Smooth muscle cell (in vitro differentiated cells): ENCODE results near the gene OGDH. TPM values are rescaled to one million over a fixed set of nuclear protein-coding genes. Genes with fewer than 3 reads are reported as not detected.
A peak's percentile ranks its signal among the peaks of the same experiment; 100 is the strongest.

ENCODE experiments used
- DNase-seq: peaks from one replicate; lab custom pipeline; 2025; ENCODE audit not compliant: unreplicated experiment; lab: John Stamatoyannopoulos, UW
- H2AFZ ChIP-seq: fragments of 200-600 bp; sonication (generic); 2 replicates; pipeline ENCODE4 v1.6.0; 2016; ENCODE audit warnings: antibody characterized with exemption, low read depth, mild to moderate bottlenecking
- H3F3A ChIP-seq: fragments of 200-600 bp; sonication (generic); 2 replicates; pipeline ENCODE4 v1.6.0; 2017; ENCODE audit warnings: antibody characterized with exemption, low read depth
- H3K27ac ChIP-seq: fragments of 200-600 bp; sonication (generic); 2 replicates; pipeline ENCODE4 v1.5.1; 2016; ENCODE audit warnings: low read depth, mild to moderate bottlenecking
- H3K27me3 ChIP-seq: fragments of 200-600 bp; sonication (generic); 2 replicates; pipeline ENCODE4 v1.6.1; 2016; ENCODE audit warnings: low read depth, mild to moderate bottlenecking
- H3K36me3 ChIP-seq: fragments of 200-600 bp; sonication (generic); 2 replicates; pipeline ENCODE4 v1.5.1; 2016; ENCODE audit warnings: low read depth
- H3K4me1 ChIP-seq: fragments of 200-600 bp; sonication (generic); 2 replicates; pipeline ENCODE4 v1.5.1; 2016; ENCODE audit warnings: low read depth
- H3K4me2 ChIP-seq: fragments of 200-600 bp; sonication (generic); 2 replicates; pipeline ENCODE4 v1.6.0; 2016; ENCODE audit warnings: mild to moderate bottlenecking
- H3K4me3 ChIP-seq: fragments of 200-600 bp; sonication (generic); 2 replicates; pipeline ENCODE4 v1.5.1; 2016; ENCODE audit warnings: mild to moderate bottlenecking
- H3K79me2 ChIP-seq: fragments of 200-600 bp; sonication (generic); 2 replicates; pipeline ENCODE4 v1.6.0; 2016; ENCODE audit warnings: low read depth, mild to moderate bottlenecking
- H3K9ac ChIP-seq: fragments of 200-600 bp; sonication (generic); 2 replicates; pipeline ENCODE4 v1.6.0; 2016; ENCODE audit warnings: low read depth
- H3K9me3 ChIP-seq: fragments of 200-600 bp; sonication (generic); replicated peaks from 2 replicates; pipeline ENCODE4 v1.5.1; 2016; ENCODE audit warnings: low read depth
- H4K20me1 ChIP-seq: fragments of 200-600 bp; sonication (generic); 2 replicates; pipeline ENCODE4 v1.6.0; 2016; ENCODE audit warnings: low read depth
- WGBS: methylation state at CpG from one replicate; pipeline ENCODE4 v1.1.7; 2016; ENCODE audit warnings: low lambda C conversion rate; 5-methylcytosine and 5-hydroxymethylcytosine counted together
- polyA plus RNA-seq: library from polyadenylated mRNA; unstranded; fragments of >200 nt; fragmentation: Nextera tagmentation; extraction: Ambion mirVana; gene quantifications from 2 replicates; pipeline ENCODE4 v1.2.1, GENCODE V29; 2016
- total RNA-seq: library from RNA; depleted of rRNA; stranded (reverse); fragments of >200 nt; gene quantifications from 2 replicates; pipeline ENCODE4 v1.2.3, GENCODE V29; 2014
- TF ChIP-seq, protein P1 (sequence below): fragments of 200-600 bp; sonication (generic); IDR thresholded peaks from 2 replicates; pipeline ENCODE4 v1.5.1; 2017; ENCODE audit warnings: borderline replicate concordance, mild to moderate bottlenecking, antibody characterized with exemption; ENCODE audit not compliant: insufficient read depth, poor library complexity, severe bottlenecking

OGDH gene
- total and polyA plus RNA-seq, 2 experiments from 2014 or later = 32.6 to 34.2 TPM

DNA sequence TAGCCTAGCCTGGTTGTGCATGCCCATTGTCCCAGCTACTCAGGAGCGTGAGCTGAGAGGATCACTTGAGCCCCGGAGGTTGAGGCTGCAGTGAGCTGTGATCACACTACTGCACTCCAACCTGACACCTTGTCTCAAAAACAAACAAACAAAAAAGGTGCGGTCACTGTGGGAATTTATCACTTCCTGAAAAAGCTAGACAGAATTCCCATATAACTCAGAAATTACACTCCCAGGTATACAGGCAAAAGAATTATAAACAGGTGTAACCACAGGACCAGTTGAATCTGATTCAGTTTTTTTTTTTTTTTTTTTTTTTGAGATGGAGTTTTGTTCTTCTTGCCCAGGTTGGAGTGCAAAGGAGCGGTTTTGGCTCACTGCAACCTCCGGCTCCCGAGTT is 3.2 kb upstream of the OGDH start:
- H3K36me3 ChIP-seq = no peaks in the 10 kb centered on the region
- no peak overlapping the region for H3K27ac ChIP-seq
- DNase-seq = no peak
- peaks cover 6% of the 10 kb centered on the region for H4K20me1 ChIP-seq
- H3K9me3 ChIP-seq = no peaks in the 10 kb centered on the region
- TF ChIP-seq, protein P1, sequence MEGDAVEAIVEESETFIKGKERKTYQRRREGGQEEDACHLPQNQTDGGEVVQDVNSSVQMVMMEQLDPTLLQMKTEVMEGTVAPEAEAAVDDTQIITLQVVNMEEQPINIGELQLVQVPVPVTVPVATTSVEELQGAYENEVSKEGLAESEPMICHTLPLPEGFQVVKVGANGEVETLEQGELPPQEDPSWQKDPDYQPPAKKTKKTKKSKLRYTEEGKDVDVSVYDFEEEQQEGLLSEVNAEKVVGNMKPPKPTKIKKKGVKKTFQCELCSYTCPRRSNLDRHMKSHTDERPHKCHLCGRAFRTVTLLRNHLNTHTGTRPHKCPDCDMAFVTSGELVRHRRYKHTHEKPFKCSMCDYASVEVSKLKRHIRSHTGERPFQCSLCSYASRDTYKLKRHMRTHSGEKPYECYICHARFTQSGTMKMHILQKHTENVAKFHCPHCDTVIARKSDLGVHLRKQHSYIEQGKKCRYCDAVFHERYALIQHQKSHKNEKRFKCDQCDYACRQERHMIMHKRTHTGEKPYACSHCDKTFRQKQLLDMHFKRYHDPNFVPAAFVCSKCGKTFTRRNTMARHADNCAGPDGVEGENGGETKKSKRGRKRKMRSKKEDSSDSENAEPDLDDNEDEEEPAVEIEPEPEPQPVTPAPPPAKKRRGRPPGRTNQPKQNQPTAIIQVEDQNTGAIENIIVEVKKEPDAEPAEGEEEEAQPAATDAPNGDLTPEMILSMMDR = no peak
- H3F3A ChIP-seq = no peaks in the 10 kb centered on the region
- no peak overlapping the region for H2AFZ ChIP-seq
- H3K4me3 ChIP-seq = no peak overlapping the region
- no peak overlapping the region for H3K9ac ChIP-seq
- H3K4me1 ChIP-seq = no peaks in the 10 kb centered on the region
- peaks cover 13% of the 10 kb centered on the region for H3K79me2 ChIP-seq
- no peaks in the 10 kb centered on the region for H3K27me3 ChIP-seq
- 83% methylated on average over 6 of the region's 6 CpGs for WGBS
- H3K4me2 ChIP-seq = no peak overlapping the region

DNA sequence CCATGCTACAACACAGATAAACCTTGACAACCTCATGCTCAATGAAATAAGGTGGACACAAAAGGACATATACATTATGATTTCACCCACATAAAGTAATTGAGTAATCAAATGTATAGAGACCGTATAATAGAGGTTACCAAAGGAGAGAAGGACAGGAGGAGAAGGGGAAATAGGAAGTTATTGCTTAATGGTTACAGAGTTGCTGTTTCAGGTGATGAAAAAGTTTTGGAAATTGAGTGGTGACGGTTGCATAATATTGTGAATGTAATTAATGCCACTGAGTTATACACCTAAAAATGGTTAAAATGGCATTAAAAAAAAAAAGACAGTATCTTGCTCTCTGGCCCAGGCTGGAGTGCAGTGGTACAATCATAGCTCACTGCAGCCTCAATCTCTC is 1.5 kb upstream of the OGDH start:
- DNase-seq = no peak
- Histone ChIP-seq H3K9ac (no peak overlapping the region), H3K27me3 (no peaks in the 10 kb centered on the region), H3F3A (no peaks in the 10 kb centered on the region), H3K79me2 (peaks cover 30% of the 10 kb centered on the region), H2AFZ (no peak overlapping the region), H4K20me1 (peaks cover 24% of the 10 kb centered on the region), H3K36me3 (no peaks in the 10 kb centered on the region), H3K4me1 (peaks cover 4% of the 10 kb centered on the region), H3K4me3 (no peak overlapping the region), H3K9me3 (no peaks in the 10 kb centered on the region), H3K27ac (no peak overlapping the region), H3K4me2 (no peak overlapping the region)
- TF ChIP-seq, protein P1 = no peak
- WGBS = 95% methylated on average over 2 of the region's 2 CpGs

DNA sequence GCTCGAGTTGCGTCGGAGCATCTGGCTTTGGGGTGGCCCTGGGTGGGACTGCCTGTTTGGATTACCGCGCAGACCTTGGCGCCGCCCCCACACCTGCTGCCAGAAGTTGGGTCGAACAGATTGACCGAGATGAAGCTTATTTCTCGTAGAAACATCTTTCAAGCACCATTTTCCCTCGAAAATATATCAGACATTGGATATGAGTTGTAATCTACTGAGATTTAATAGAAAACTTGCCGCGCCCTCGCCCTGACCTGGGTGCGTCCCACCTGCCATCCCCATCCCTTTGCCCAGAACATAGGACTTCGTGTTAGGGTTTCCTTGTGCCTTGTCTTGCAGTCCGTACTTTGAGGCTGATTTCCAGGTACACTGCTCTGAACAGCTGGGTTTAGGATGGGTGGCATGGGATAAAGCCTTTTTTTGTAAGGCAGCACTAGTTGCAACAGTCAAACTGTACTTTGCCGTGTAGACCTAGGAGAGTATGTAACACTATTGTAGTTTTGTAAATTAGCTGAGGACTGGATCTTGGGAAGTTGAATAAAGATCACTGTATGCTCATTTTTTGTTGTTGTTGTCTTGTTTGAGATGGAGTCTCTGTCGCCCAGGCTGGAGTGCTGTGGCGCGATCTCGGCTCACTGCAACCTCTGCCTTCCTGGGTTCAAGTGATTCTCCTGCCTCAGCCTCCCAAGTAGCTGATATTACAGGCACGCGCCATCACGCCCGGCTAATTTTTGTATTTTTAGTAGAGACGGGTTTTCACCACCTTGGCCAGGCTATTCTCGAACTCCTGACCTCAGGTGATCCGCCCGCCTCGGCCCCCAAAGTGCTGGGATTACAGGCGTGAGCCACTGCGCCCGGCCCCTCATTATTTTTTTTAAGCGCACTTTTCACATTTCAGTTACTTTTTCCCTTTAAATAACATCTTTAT is 978 bp downstream of the OGDH start:
- Histone ChIP-seq H3K4me1 (peaks cover 4% of the 10 kb centered on the region), H3K79me2 (peaks cover 55% of the 10 kb centered on the region), H3K4me3 (peak overlapping the region; percentile 93), H3K4me2 (peak overlapping the region; percentile 93), H3K9me3 (no peaks in the 10 kb centered on the region), H3K27ac (peak overlapping the region; percentile 75), H4K20me1 (peaks cover 43% of the 10 kb centered on the region), H2AFZ (peak overlapping the region; percentile 74), H3K36me3 (no peaks in the 10 kb centered on the region), H3K9ac (peak overlapping the region; percentile 89), H3F3A (no peaks in the 10 kb centered on the region), H3K27me3 (no peaks in the 10 kb centered on the region)
- DNase-seq = no peak
- WGBS = 52% methylated on average over 35 of the region's 35 CpGs
- TF ChIP-seq, protein P1 = no peak
